SU-DHL-6 (cell line): ENCODE results near the gene VENTX.

Source experiments
- CTCF ChIP-seq: fragments of 200-600 bp; sonication (generic); IDR thresholded peaks from one replicate; pipeline ENCODE4 v1.5.1; 2017; ENCODE audit warnings: antibody characterized with exemption, mild to moderate bottlenecking, low read length, moderate library complexity; ENCODE audit not compliant: insufficient read depth, poor library complexity, severe bottlenecking
- EZH2phosphoT487 ChIP-seq: fragments of 200-600 bp; sonication (generic), shearing (Covaris generic); conservative IDR thresholded peaks from 2 replicates; pipeline ENCODE4 v1.6.1; 2018; ENCODE audit warnings: mild to moderate bottlenecking, antibody characterized with exemption, low read length, moderate library complexity, mixed read lengths

- TF ChIP-seq CTCF = no peak
- TF ChIP-seq EZH2phosphoT487 = no peak
These were observed 49.6 kb upstream of the VENTX start for GRCh38 chr10:133187906-133188681.
